Stimulated activated CD4-positive, alpha-beta T cell treated with anti-CD3 and anti-CD28 coated beads, Interleukin-15, amount 100 ng/mL, for 48 hours (primary cell): ENCODE measurements around the gene DYNC1LI1.
"Not testable (repeated sequence)": the region's sequence is repeated elsewhere in the genome, so short reads cannot be mapped to it uniquely, and the experiment has no call there.

Experiments used
- DNase-seq, 2 donors: peaks; one replicate each; pipeline ENCODE4 v3.0.0-alpha.2; 2020; ENCODE audit warnings: low read depth in 2 of 2

Gene DYNC1LI1

DNA sequence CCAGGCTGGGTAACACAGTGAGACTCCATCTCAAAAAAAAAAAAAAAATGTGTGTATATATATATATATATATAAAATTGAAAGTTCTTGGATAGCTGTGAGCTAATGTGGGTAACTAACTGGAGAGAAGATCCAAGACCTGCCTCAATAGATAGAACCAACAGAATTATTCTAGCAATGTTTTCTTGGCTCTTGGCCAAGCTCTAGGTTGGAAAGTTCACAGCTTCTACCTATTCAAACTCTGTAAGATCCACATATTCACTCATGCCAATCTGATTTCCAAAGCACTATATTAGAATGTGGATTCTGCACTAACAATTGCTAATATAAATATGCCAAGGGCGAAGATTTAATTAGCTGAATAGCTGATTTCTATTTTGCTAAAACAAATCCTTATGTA, 38.2 kb downstream of the DYNC1LI1 start:
- DNase-seq: no peak

GRCh38 chr3:32531010-32531647, 39.5 kb downstream of the DYNC1LI1 start:
- DNase-seq: no peak

GRCh38 chr3:32525720-32526119, 44.9 kb downstream of the DYNC1LI1 start:
- no peak for DNase-seq

DNA sequence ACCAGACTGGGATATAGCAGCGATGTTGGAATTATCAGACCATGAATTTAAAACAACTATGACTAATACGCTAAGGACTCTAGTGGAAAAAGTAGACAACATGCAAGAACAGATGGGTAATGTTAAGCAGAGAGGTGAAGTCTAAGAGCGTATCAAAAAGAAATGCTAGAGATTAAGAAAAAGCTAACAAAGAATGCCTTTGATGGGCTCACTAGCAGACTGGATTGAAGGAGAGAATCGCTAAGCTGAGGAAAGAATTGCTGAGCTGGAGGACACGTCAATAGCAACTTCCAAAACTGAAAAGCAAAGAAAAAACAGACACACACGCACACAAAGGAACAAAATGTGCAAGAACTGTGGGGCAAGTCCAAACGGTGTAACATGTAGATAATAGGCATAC, 48.0 kb downstream of the DYNC1LI1 start:
- no peak for DNase-seq

DNA sequence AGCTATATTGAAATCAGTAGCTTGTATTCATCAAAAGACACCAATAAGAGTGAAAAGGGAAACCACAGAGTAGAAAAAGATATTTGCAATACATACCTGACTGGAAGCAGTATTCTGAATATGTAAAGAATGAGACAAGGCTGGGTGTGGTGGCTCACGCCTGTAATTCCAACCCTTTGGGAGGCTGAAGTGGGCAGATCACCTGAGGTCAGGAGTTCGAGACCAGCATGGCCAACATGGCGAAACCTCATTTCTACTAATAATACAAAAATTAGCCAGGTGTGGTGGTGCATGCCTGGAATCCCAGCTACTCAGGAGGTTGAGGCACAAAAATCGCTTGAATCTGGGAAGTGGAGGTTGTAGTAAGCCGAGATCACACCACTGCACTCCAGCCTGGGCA, 51.7 kb downstream of the DYNC1LI1 start:
- not testable (repeated sequence) for DNase-seq

- not testable (repeated sequence) for DNase-seq
Measured at GRCh38 chr3:32516751-32517150, 53.9 kb downstream of the DYNC1LI1 start.

GRCh38 chr3:32511005-32511404, 59.7 kb downstream of the DYNC1LI1 start:
- no peak for DNase-seq

- peak; percentile 30 to 50 for DNase-seq
Measured at GRCh38 chr3:32510075-32510724, 60.5 kb downstream of the DYNC1LI1 start.

GRCh38 chr3:32508711-32509110, 61.9 kb downstream of the DYNC1LI1 start:
- DNase-seq: no peak

DNA sequence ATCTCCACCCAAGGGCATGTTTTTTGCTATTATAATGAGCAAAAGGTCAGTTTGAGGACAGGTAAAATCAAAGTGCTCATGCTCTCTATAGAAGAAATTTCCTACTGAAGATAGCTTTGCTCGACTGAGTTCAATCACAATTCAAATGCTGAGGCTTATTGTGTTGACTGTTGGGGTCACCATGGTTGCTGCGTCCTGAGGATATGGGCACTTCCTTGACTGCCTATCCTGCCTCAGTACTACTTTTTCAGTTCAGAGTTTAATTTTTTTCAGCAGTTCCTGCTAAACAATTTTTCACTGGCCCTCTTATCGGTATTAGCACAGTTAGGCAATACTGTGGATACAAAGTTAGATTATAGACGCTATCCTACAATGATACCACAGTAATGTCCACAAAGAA, 64.2 kb downstream of the DYNC1LI1 start:
- DNase-seq: no peak

GRCh38 chr3:32502946-32503286, 67.7 kb downstream of the DYNC1LI1 start:
- no peak for DNase-seq

DNA sequence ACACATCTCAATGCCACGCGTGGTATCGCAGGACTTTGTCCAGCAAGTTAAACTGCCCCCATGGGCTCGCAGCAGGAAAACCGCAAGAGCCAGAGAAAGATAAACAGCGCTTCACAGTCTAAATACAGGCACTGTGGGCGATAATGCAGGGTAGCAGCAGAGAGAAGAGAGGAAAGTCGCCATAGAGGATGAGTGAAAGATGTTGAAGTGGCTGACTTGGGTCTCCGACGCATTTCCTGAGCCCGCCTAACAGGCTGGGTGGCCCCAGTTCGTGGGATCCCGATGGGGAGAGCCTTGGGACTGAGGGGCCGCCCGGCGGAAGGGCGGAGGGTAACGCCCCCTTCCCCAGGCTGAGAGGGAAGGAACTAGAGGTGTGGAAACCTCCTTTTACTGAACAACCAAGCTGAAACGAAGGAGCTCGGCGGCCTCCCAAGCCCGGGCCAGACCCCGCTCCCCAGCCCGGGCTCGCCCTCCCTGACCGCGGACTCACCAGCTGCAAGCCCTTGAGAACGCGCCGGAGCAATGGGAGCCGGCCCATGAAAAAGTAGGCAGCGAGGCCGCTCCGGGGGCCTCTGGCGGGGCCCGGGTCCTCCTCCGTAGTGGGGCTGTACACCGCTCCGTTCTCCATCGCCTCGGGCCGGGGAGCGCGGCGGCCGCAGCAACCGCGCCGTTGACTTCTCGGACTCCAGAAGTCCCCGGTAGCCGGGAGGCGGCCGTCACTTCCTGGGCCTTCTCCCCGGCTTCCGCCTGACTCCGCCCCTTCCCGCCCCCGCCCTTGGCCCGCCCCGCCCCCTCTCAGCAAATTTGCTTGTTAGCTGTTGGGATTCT, 68.3 kb downstream of the DYNC1LI1 start, which contains the start of gene CMTM6:
Gene CMTM6 (minus strand): TSS at position 735 of the 828 bp plus-strand sequence. CDS start 107 bp downstream, at position 628.
- DNase-seq: peak; percentile 46 to 55

- no peak for DNase-seq
Measured at GRCh38 chr3:32501783-32502117, 68.9 kb downstream of the DYNC1LI1 start.

DNA sequence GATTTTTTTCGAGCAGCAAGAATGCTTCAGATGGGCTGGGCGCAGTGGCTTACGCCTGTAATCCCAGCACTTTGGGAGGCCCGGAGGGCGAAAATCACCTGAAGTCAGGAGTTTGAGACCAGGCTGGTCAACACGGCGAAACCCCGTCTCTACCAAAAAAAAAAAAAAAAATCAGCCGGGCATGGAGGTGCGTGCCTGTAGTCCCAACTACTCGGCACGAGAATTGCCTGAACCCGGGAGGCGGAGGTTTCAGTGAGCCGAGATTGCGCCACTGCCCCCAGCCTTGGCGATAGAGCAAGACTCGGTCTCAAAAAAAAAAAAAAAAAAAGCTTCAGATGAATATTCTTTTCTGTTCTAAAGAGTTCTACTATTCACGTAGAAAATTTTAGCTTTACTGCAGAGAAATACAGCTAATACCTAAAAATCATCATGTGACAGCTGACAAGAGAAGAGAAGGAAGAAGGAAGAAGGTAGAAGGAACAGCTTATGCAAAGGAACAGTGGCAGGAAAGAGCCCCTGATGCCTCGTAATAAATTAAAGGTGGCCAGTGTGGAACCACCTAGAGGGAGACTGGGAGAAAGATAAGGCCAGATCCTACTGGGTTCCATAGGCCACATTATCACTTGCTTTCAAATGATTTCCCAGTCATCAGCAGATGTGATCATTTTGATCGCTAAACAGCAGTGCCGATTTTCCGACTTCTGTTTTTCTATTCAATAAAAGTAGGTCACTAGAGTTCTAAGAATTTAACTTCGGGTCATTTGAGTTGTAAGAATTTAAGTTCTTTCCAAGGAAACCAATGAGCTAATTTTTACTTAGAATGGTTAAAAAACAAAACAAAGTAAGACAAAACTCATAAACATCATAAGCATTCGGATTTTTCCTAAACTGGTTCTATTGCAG, 69.5 kb downstream of the DYNC1LI1 start:
- no peak for DNase-seq

GRCh38 chr3:32500231-32500630, 70.4 kb downstream of the DYNC1LI1 start:
- no peak for DNase-seq

GRCh38 chr3:32499585-32499984, 71.1 kb downstream of the DYNC1LI1 start:
- no peak for DNase-seq

- DNase-seq: no peak
Measured at GRCh38 chr3:32498992-32499391, 71.7 kb downstream of the DYNC1LI1 start.

DNA sequence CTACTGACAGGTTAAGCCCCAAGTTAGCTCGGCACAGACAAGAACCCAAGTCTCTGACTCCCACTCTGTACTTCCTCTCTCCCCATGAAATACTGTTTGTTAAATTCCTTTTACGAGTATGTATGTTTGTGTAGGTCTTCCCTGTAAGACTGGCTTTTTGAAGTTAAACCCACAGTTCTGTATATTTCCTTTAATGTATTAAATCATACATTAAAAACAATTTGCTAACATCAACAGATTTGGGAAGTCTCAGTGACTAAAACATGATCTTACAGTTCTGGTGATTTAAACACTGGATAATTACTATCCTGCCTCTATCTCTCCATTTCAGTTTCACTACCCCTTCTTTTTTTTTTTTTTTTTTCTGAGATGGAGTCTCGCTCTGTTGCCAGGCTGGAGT, 72.4 kb downstream of the DYNC1LI1 start:
- DNase-seq: no peak

DNA sequence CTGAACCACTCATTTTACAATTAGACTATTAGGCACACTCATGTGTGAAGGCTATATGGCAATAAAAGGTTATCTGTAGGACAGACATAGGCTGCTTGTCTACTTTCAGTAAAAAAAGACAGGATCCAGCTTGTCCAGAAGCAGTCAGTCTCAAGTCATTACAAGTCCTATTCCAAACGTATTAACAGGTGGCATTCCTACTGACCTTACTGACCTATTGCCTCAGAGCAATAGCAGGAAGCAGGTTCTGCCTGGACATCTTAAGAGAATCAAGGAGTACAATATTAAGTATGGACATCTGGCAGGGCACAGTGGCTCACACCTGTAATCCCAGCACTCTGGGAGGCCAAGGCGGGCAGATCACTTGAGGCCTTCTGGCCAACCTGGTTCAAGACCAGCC, 75.0 kb downstream of the DYNC1LI1 start:
- DNase-seq: no peak

GRCh38 chr3:32495085-32495484, 75.6 kb downstream of the DYNC1LI1 start:
- no peak for DNase-seq

DNA sequence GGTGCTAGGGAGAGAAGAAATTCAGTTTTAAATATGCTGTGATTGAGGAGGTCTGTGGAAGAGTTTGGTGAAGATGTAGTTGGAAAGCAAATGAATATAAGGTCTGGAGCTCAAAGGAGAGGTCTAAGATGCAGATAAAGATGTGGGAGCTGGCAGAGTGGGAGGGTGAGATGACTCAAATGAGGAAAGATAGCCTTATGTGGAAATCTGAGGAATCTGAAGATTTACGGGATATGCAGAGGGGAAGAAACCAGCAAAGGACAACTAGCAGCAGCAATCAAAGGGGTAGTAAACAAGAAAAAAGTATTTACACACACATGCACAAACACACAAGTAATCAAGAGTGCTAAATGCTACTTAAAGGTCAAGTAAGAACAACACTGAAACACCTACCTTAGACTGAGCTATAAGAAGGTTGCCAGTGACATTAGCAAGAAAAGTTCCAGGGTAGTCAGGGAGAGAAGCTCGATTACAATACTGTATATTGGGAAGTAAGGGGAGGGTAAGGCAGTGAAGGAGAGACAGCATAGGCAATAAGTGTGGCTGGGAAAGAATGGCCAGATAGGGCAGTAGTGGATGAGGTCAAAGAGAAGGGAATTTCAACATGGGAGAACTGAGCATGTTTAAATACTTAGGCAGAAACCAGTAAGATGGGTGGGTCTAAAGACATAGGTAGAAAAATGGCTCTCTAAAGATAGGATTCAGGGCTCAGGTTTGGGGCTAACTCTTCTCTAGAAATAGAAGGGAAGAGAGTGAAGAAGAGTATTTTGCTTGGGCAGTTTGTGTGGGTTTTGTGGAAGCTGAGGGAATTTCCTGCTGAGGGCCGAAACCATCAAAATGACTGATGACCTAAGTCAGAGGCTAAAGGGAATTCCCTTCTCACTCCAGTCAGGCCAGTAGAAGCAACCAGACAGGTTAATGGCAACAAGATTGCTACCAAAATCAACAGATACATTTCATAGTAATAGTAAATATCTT, 76.9 kb downstream of the DYNC1LI1 start:
- DNase-seq: no peak
